ENCODE data around the gene WDR35.

The WDR35 gene

DNA sequence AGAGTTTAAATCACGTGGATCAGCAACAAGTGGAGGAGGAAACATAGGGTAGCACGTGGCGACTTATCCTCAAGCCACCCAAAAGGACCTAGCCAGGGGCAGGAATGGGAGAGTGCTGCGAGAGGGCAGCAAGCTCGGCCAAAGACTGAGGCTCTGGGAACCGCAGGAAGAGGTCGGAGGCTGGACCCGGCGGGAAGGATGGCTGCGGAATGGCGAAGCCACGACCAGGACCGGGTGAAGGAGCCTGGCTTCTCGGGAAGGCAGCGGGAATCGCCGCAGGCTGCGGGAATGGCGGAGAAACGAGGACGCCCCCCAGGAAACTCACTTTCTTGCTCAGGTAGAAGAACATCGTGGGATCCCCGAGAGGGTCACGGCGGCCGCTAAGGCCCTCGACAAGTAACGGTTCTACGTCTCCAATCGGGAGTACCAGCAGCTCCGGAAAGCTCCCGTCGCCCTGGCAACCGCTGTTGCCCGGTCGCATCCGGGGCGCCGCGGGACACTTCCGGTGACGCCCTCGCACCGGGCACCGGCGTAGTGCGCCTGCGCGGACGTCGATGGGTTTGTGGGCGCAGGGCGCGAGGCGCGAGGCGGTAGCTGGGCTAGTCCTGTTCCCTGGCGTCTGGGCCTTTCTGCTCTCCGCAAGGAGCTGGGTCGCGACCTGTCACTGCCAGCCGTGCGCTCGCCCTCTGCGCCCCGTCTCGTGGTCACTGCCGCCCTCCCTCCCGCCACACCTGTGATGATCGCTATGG is at the start of gene WDR35:
Gene WDR35, minus strand, starts transcription at position 439 of the 749 bp plus-strand sequence. Its CDS starts 90 bp downstream, at position 349.
- DNase-seq = peak; percentile 73

- no peak for DNase-seq
Observed at GRCh38 chr2:20037660-20038059, 47.8 kb upstream of the WDR35 start.

DNA sequence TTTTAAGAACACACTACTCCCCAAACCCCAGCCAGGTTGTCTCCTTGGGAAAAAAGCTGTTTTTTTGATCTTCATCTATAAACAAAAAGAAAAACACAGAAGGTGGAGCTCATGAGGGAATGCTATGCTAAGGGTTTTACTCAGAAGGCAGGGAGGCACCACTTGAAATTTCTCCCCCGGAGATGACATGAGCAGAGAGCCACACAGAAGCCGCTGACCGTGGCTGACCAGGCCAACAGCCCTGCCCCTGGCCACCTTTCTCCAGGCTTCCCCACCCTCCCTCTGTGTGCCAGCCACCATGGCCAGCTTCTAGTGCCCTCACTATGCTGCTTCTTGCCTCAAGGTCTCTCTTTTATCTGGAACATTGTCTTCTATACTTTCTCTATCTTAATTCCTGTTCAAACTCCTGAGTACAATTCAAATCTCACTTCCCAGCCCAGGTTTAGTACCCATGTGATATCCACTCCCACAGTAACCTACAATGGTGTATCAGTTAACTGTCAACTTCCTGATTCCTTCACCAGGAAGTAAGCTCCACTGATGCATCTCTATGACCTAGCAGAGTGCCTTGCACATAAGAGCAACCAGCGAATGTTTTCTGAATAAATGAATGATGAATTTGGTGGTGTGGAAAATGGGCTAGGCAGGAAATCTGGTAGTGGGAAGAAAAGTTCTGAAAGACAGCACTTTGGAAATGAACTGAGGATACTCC is 46.2 kb upstream of the WDR35 start:
- no peak for DNase-seq

DNA sequence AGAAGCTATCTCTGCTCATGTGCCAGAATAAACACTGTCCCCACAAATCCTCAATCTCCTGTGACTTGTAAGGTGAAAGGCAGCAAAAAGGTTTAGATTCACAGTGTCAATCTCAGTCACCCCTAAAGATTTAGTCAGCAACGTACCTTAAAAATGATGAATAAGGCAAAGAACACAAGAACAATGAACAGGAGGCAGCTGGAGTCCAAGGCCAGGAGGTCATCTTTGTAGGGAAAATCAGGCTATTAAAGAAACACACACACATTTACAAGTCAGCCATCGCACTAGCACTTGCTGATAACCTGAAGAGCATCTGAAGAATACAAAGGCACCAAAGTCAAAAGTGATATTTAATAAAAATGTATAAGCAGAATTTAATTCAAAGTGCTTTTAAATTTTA is 44.9 kb upstream of the WDR35 start:
- no peak for DNase-seq

- no peak for DNase-seq
Observed at GRCh38 chr2:20034218-20034617, 44.3 kb upstream of the WDR35 start.

GRCh38 chr2:20033322-20033721 is 43.4 kb upstream of the WDR35 start:
- DNase-seq = no peak

- no peak for DNase-seq
Observed at GRCh38 chr2:20030224-20030623, 40.3 kb upstream of the WDR35 start.

- DNase-seq = no peak
Observed at GRCh38 chr2:20027705-20028434, 38.0 kb upstream of the WDR35 start.

DNA sequence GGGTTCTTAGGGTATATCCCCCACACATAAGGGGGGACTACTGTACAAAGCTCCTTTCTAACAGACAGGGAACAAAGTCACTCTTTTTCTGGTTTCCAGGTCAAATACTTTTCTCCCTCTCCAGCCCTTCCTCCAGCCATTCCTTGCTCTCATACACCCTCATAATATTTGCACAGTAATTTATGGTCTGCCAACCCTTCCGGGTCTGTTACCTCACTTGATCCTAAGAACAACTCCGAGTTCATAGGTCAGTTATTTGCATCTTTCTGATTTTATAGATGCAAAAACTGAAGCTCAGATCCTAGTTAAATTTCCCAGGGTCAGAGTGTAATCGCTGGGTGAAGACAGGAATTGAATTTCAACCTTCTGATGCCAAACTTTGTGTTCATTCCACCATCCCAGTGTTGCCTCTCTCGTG is 37.4 kb upstream of the WDR35 start:
- no peak for DNase-seq

- DNase-seq = no peak
Observed at GRCh38 chr2:20025065-20025786, 35.3 kb upstream of the WDR35 start.

DNA sequence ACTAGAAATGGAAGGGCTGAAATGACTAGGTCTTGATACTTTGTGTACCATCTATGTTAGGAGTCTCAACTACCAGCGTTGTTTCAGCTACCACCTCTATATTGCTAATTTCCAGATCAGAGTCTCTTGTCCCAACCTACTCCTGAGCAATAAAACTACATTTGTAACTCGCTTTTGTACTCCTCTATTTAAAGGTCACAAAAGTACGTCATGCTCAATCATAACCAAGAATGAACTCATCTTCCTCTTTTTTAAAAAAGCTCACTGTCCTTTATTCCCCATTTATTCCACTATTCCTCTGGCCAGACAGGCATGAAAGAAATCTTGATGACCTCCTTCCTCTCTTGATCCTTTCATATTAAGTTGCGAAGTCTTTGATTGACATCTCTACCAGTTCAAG is 33.8 kb upstream of the WDR35 start:
- no peak for DNase-seq

- no peak for DNase-seq
Observed at GRCh38 chr2:20021405-20022009, 31.6 kb upstream of the WDR35 start.

GRCh38 chr2:20019747-20020146 is 29.8 kb upstream of the WDR35 start:
- DNase-seq = no peak

DNA sequence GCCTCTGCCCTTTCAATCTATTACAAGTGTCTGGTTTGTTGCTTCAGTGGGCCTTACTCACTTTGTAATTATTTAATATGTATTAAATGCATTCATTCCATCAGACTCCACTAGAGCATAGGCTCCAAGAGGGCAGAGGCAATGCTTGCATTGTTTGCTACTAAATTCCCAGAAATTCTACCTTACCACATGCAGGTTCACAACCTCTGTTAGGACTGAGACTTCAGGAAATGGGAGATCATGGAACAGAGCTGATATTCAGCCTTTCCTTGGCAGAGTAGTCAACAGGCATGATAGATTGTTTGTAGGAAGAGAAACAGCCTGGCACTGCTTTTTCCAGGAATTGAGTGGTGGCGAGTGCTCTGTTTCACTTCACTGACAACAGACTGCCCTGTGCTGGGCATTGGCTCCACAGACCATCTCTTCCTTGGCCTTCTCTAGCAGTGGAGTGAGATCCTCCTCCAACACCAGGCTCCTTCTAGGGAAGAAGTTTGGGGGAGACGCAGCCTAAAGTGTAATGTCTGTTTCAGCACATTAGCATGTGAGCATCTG is 28.8 kb upstream of the WDR35 start:
- no peak for DNase-seq

- no peak for DNase-seq
Observed at GRCh38 chr2:20016346-20016745, 26.4 kb upstream of the WDR35 start.

DNA sequence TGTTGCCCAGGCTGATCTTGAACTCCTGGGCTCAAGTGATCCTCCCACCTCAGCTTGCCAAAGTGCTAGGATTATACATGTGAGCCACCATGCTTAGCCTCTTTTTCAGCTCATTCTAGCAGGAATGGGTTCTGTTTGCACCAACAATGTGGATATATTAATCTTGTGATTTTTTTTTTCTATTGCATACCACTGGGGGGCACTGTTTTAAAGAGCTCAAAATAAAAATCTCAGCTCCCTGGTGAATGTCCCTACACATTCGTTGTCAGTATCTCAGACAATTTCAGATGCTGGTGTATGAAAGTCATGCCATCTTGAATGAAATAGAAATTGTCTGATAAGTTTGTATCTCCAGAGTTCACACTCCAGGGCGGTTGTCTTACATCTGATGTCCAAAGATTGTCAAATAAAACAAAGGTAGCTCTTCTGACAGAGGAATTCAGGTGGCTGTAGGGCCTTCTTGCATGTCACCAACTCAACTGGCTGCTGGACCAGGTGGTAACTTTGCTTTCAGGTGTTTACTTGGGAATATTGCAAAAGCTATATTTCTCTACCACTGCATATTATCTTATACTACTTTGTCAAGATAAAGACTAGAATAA is 25.7 kb upstream of the WDR35 start:
- peak; percentile 5 for DNase-seq

DNA sequence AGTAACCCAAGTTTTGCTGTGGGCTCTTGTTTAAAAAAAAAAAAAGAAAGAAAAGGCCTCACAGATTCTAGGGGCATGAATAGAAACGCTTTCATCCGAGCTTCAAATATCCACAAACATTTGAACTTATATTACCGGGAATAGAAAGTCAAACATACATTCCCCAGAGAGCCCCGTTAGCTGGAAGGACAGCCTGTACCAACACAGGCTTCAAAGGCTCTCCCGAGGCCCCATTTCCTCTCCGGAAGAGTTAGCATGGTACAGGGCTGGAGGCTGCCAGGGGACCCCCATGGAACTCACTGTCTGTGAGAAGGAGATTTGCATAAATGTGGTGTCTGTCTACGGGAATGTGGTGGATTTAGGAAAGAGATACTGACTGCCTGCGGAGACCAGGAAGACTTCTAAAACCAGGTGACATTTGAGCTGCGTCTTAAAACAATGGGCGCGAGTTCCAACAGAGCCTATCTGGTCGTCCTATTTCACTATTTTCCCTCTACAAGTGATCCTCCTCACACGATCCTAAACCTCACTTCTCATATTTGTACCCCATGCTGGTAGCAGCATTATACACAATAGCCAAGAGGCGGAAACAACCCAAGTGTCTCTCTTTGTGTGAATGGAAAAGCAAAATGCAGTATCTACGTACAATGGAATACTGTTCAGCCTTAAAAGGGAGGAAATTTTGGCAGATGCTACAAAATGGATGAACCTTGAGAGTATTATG is 23.4 kb upstream of the WDR35 start:
- peak; percentile 33 for DNase-seq

GRCh38 chr2:20012282-20013125 is 22.6 kb upstream of the WDR35 start, which contains the start of gene MATN3:
TSS of gene MATN3 (minus strand) at chr2:20012668. CDS start at chr2:20012631, 37 bp downstream.
- DNase-seq = no peak

GRCh38 chr2:20012032-20012281 is 22.1 kb upstream of the WDR35 start:
- DNase-seq = no peak

DNA sequence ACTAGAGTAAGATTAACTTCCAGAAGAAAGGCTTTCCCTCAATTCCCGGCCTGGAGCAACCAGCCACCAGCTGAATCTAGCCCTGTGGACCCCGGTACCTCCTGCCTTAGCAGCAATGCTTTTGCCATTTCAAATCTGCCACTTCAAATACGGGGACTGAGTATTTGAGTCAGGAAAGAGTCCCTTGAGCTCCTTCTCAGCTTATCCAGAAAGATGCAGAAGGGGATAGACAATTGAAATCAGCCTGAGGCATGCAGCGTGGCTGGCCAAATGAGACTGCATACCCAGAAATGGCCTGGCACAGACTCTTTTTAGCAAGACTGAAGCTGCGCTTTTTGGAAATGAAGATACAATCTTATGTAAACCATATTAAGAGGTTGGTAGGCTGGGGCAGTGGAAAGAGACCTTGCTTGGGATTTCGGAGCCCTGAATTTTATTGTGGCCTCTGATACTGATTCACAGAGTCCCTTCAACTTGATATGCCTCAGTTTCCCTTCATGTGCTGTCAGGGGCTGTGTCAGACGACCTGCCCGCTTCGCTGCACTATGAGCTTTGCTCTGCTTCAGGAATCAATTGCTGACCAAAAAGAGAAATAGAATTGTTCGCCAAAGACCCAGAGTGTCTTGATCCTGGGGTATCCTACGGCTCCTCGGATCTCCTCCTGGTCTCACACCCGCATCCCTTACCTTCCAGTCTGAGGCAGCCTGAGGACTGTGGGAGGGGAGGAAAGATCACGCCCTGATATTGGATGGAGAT is 21.5 kb upstream of the WDR35 start:
- no peak for DNase-seq
